ENCODE data around the gene RSPO3.
A peak's percentile ranks its signal among the peaks of the same experiment; 100 is the strongest.

The RSPO3 gene

GRCh38 chr6:127114214-127114760 is 4.2 kb upstream of the RSPO3 start:
- no peak for DNase-seq

GRCh38 chr6:127115084-127115655 is 3.3 kb upstream of the RSPO3 start:
- no peak for DNase-seq

GRCh38 chr6:127115746-127116145 is 2.7 kb upstream of the RSPO3 start:
- no peak for DNase-seq

- DNase-seq: no peak
These were observed 533 bp upstream of the RSPO3 start for GRCh38 chr6:127117979-127118297.

- DNase-seq: peak; percentile 62
These were observed 891 bp downstream of the RSPO3 start for GRCh38 chr6:127119102-127120022.

- DNase-seq: no peak
These were observed 1.7 kb downstream of the RSPO3 start for GRCh38 chr6:127120023-127120786.

GRCh38 chr6:127120787-127121636 is 2.5 kb downstream of the RSPO3 start:
- peak; percentile 80 for DNase-seq

- no peak for DNase-seq
These were observed 3.1 kb downstream of the RSPO3 start for GRCh38 chr6:127121637-127121960.

- no peak for DNase-seq
These were observed 5.7 kb downstream of the RSPO3 start for GRCh38 chr6:127124172-127124571.

GRCh38 chr6:127124680-127125079 is 6.2 kb downstream of the RSPO3 start:
- no peak for DNase-seq

GRCh38 chr6:127128066-127128465 is 9.6 kb downstream of the RSPO3 start:
- no peak for DNase-seq

GRCh38 chr6:127129251-127129650 is 10.8 kb downstream of the RSPO3 start:
- no peak for DNase-seq

- no peak for DNase-seq
These were observed 12.8 kb downstream of the RSPO3 start for GRCh38 chr6:127131275-127131674.

GRCh38 chr6:127131772-127132376 is 13.4 kb downstream of the RSPO3 start:
- no peak for DNase-seq

GRCh38 chr6:127134136-127134535 is 15.7 kb downstream of the RSPO3 start:
- no peak for DNase-seq

- DNase-seq: no peak
These were observed 18.3 kb downstream of the RSPO3 start for GRCh38 chr6:127136786-127137185.

- DNase-seq: no peak
These were observed 28.5 kb downstream of the RSPO3 start for GRCh38 chr6:127146932-127147331.

- DNase-seq: no peak
These were observed 29.1 kb downstream of the RSPO3 start for GRCh38 chr6:127147534-127147933.

- DNase-seq: no peak
These were observed 30.0 kb downstream of the RSPO3 start for GRCh38 chr6:127148511-127148910.

- DNase-seq: no peak
These were observed 36.0 kb downstream of the RSPO3 start for GRCh38 chr6:127154509-127154908.

- no peak for DNase-seq
These were observed 42.0 kb downstream of the RSPO3 start for GRCh38 chr6:127160484-127160883.

GRCh38 chr6:127162836-127163235 is 44.4 kb downstream of the RSPO3 start:
- no peak for DNase-seq
